ENCODE results near the gene TMC1.

DNA sequence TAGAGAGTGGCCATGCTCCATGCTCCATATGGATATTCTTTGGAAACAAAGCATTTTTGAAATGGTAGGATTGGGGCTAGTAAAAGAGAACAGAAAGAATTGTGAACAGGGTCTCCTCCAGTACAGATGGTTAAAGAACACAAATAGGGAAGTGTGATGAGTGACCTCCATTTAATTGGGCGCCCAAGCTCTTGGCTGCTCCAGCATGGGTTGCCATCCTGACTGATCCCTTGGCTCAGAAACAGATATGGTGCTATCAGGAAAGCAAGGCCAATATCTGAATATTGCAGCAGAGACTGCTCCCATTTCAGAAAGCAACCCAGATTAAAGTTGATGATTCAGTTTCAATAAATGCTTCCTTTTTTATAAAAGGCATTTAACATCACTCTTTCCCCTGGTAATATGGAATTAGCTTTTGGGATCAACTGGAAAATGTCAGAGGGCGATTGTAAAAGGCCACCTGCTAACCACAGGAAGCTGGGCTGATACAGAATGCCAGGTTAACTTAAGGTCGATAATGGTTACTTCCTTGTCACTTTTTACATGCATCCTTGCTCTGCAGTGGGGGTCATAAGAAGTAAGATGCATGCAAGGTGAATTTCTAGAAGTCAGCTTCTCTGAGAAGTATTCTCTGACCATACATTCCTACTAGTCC is 52.9 kb downstream of the TMC1 start:
- TF ChIP-seq, protein P1, sequence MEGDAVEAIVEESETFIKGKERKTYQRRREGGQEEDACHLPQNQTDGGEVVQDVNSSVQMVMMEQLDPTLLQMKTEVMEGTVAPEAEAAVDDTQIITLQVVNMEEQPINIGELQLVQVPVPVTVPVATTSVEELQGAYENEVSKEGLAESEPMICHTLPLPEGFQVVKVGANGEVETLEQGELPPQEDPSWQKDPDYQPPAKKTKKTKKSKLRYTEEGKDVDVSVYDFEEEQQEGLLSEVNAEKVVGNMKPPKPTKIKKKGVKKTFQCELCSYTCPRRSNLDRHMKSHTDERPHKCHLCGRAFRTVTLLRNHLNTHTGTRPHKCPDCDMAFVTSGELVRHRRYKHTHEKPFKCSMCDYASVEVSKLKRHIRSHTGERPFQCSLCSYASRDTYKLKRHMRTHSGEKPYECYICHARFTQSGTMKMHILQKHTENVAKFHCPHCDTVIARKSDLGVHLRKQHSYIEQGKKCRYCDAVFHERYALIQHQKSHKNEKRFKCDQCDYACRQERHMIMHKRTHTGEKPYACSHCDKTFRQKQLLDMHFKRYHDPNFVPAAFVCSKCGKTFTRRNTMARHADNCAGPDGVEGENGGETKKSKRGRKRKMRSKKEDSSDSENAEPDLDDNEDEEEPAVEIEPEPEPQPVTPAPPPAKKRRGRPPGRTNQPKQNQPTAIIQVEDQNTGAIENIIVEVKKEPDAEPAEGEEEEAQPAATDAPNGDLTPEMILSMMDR (IDR thresholded peaks at IDR 0.05; ENCODE audit: low read depth, low read length) = no peak
- TF ChIP-seq POLR2A (IDR thresholded peaks at IDR 0.05; ENCODE audit: extremely low read depth, insufficient read length) = no peak
- TF ChIP-seq, protein P2, sequence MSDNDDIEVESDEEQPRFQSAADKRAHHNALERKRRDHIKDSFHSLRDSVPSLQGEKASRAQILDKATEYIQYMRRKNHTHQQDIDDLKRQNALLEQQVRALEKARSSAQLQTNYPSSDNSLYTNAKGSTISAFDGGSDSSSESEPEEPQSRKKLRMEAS (IDR thresholded peaks at IDR 0.05; ENCODE audit: low read depth, low read length) = no peak

All from NB4 (cell line).